GM23338 (cell line): ENCODE results near the gene FBXL2. TPM values are rescaled to one million over a fixed set of nuclear protein-coding genes. Genes with fewer than 3 reads are reported as not detected.

Experiments
- ATAC-seq: fragments of 200-7000 bp; cut with Tn5 transposase; 3 replicates; pipeline ENCODE4 v1.9.1; 2020
- DNase-seq: peaks from one replicate; pipeline ENCODE4 v3.0.0-alpha.2; 2015; ENCODE audit warnings: low spot score
- H2AFZ ChIP-seq: fragments of 200-600 bp; sonication (generic); 2 replicates; pipeline ENCODE4 v1.8.0; 2016; ENCODE audit warnings: antibody characterized with exemption, mild to moderate bottlenecking, moderate library complexity
- H3F3A ChIP-seq: fragments of 200-600 bp; sonication (generic); replicated peaks from 2 replicates; pipeline ENCODE4 v1.8.0; 2017; ENCODE audit warnings: antibody characterized with exemption, mixed run types, low read depth
- H3K27ac ChIP-seq: fragments of 200-600 bp; sonication (generic); 2 replicates; pipeline ENCODE4 v1.6.1; 2016; ENCODE audit warnings: low read depth
- H3K27me3 ChIP-seq: fragments of 200-600 bp; sonication (generic); 2 replicates; pipeline ENCODE4 v1.8.0; 2016; ENCODE audit warnings: mild to moderate bottlenecking, mixed run types, moderate library complexity; ENCODE audit not compliant: insufficient read depth
- H3K36me3 ChIP-seq: fragments of 200-600 bp; sonication (generic); 2 replicates; pipeline ENCODE4 v1.8.0; 2016; ENCODE audit warnings: mild to moderate bottlenecking; ENCODE audit not compliant: insufficient read depth
- H3K4me1 ChIP-seq: fragments of 200-600 bp; sonication (generic); 2 replicates; pipeline ENCODE4 v1.8.0; 2016; ENCODE audit warnings: mild to moderate bottlenecking, moderate library complexity; ENCODE audit not compliant: insufficient read depth
- H3K4me2 ChIP-seq: fragments of 200-600 bp; sonication (generic); 2 replicates; pipeline ENCODE4 v1.7.1; 2017; ENCODE audit warnings: mixed run types
- H3K4me3 ChIP-seq: fragments of 200-600 bp; sonication (generic); 2 replicates; pipeline ENCODE4 v1.6.1; 2016; ENCODE audit warnings: mixed run types
- H3K79me2 ChIP-seq: fragments of 200-600 bp; sonication (generic); replicated peaks from 2 replicates; pipeline ENCODE4 v1.8.0; 2017; ENCODE audit warnings: mild to moderate bottlenecking; ENCODE audit not compliant: insufficient read depth
- H3K9me2 ChIP-seq: fragments of 200-600 bp; sonication (generic); 2 replicates; pipeline ENCODE4 v1.8.0; 2017; ENCODE audit not compliant: insufficient read depth
- H4K20me1 ChIP-seq: fragments of 200-600 bp; sonication (generic); replicated peaks from 2 replicates; pipeline ENCODE4 v1.8.0; 2017; ENCODE audit warnings: mild to moderate bottlenecking; ENCODE audit not compliant: insufficient read depth
- H3K27ac Mint-ChIP-seq: 2 replicates; pipeline ENCODE4 v1.8.0; 2020; ENCODE audit warnings: inconsistent platforms, mild to moderate bottlenecking, moderate library complexity, mixed read lengths
- H3K27me3 Mint-ChIP-seq: 3 replicates; pipeline ENCODE4 v1.8.0; 2022; ENCODE audit warnings: low read depth, mild to moderate bottlenecking, moderate library complexity, mixed read lengths, inconsistent platforms; ENCODE audit not compliant: insufficient read depth, poor library complexity
- H3K36me3 Mint-ChIP-seq: 3 replicates; pipeline ENCODE4 v1.8.0; 2021; ENCODE audit warnings: low read depth, mild to moderate bottlenecking, inconsistent platforms, moderate library complexity, mixed read lengths
- H3K4me1 Mint-ChIP-seq: 3 replicates; pipeline ENCODE4 v1.8.0; 2020; ENCODE audit warnings: mild to moderate bottlenecking, inconsistent platforms, mixed read lengths
- H3K4me3 Mint-ChIP-seq: 3 replicates; pipeline ENCODE4 v1.8.0; 2021; ENCODE audit warnings: moderate library complexity, mild to moderate bottlenecking, inconsistent platforms, mixed read lengths
- H3K9me3 Mint-ChIP-seq: 3 replicates; pipeline ENCODE4 v1.8.0; 2020; ENCODE audit warnings: moderate library complexity, mild to moderate bottlenecking, inconsistent platforms, mixed read lengths
- CREB1 ChIP-seq: fragments of 250-450 bp; sonication (Bioruptor Pico); IDR thresholded peaks from 2 replicates; pipeline ENCODE4 v1.5.0; 2020; ENCODE audit warnings: low read depth, mild to moderate bottlenecking, moderate library complexity
- REST ChIP-seq: IDR thresholded peaks from one replicate; pipeline ENCODE4 v1.6.1; 2018; ENCODE audit warnings: antibody characterized with exemption; ENCODE audit not compliant: unreplicated experiment
- ZNF114 ChIP-seq: fragments of 250-450 bp; sonication (Bioruptor Pico); IDR thresholded peaks from 2 replicates; pipeline ENCODE4 v1.5.0; 2020; ENCODE audit warnings: mild to moderate bottlenecking, moderate library complexity
- ZNF331 ChIP-seq: fragments of 250-450 bp; sonication (Bioruptor Pico); IDR thresholded peaks from 2 replicates; pipeline ENCODE4 v1.5.0; 2020; ENCODE audit warnings: low read depth, mild to moderate bottlenecking, moderate library complexity
- polyA plus RNA-seq: library from polyadenylated mRNA; unstranded; fragments of >200 nt; fragmentation: Nextera tagmentation; extraction: Ambion mirVana; gene quantifications from 2 replicates; pipeline ENCODE4 v1.2.1, GENCODE V29; 2016
- total RNA-seq: library from RNA; depleted of rRNA; stranded (reverse); fragments of >200 nt; shearing (Covaris generic); gene quantifications from 2 replicates; pipeline ENCODE4 v1.2.3, GENCODE V29; 2014
- TF ChIP-seq, protein P1 (sequence below): fragments of 250-450 bp; sonication (Bioruptor Pico); IDR thresholded peaks from 2 replicates; pipeline ENCODE4 v1.5.0; 2020; ENCODE audit warnings: mild to moderate bottlenecking, moderate library complexity

Gene FBXL2
- total and polyA plus RNA-seq, 2 experiments from 2014 or later: 2.8 to 5.7 TPM

- Histone ChIP-seq H3K4me2 (peak overlapping the region; percentile 17; the same call in 1 of the 2 replicates), H3K9me2 (no peaks in the 10 kb centered on the region), H3K27me3 (no peaks in the 10 kb centered on the region), H3K36me3 (peaks cover 5% of the 10 kb centered on the region; the same call in 1 of the 2 replicates), H3K4me3 (no peak overlapping the region), H4K20me1 (peaks cover 33% of the 10 kb centered on the region), H3F3A (no peaks in the 10 kb centered on the region), H3K27ac (no peak overlapping the region), H3K79me2 (peaks cover 93% of the 10 kb centered on the region), H3K4me1 (peaks cover 53% of the 10 kb centered on the region), H2AFZ (no peak overlapping the region)
- ATAC-seq: no peak
- no peak overlapping the region; the same call in 1 of the 2 replicates for H3K27ac Mint-ChIP-seq
- H3K4me3 Mint-ChIP-seq: peak overlapping the region; percentile 31; the same call in 2 of the 3 replicates
- DNase-seq: no peak
- H3K27me3 Mint-ChIP-seq: peaks cover 10% of the 10 kb centered on the region
- no peaks in the 10 kb centered on the region for H3K9me3 Mint-ChIP-seq
- TF ChIP-seq REST (no peak), ZNF114 (CRISPR knock-in tag) (no peak), CREB1 (no peak), ZNF331 (CRISPR knock-in tag) (no peak)
- TF ChIP-seq, protein P1, sequence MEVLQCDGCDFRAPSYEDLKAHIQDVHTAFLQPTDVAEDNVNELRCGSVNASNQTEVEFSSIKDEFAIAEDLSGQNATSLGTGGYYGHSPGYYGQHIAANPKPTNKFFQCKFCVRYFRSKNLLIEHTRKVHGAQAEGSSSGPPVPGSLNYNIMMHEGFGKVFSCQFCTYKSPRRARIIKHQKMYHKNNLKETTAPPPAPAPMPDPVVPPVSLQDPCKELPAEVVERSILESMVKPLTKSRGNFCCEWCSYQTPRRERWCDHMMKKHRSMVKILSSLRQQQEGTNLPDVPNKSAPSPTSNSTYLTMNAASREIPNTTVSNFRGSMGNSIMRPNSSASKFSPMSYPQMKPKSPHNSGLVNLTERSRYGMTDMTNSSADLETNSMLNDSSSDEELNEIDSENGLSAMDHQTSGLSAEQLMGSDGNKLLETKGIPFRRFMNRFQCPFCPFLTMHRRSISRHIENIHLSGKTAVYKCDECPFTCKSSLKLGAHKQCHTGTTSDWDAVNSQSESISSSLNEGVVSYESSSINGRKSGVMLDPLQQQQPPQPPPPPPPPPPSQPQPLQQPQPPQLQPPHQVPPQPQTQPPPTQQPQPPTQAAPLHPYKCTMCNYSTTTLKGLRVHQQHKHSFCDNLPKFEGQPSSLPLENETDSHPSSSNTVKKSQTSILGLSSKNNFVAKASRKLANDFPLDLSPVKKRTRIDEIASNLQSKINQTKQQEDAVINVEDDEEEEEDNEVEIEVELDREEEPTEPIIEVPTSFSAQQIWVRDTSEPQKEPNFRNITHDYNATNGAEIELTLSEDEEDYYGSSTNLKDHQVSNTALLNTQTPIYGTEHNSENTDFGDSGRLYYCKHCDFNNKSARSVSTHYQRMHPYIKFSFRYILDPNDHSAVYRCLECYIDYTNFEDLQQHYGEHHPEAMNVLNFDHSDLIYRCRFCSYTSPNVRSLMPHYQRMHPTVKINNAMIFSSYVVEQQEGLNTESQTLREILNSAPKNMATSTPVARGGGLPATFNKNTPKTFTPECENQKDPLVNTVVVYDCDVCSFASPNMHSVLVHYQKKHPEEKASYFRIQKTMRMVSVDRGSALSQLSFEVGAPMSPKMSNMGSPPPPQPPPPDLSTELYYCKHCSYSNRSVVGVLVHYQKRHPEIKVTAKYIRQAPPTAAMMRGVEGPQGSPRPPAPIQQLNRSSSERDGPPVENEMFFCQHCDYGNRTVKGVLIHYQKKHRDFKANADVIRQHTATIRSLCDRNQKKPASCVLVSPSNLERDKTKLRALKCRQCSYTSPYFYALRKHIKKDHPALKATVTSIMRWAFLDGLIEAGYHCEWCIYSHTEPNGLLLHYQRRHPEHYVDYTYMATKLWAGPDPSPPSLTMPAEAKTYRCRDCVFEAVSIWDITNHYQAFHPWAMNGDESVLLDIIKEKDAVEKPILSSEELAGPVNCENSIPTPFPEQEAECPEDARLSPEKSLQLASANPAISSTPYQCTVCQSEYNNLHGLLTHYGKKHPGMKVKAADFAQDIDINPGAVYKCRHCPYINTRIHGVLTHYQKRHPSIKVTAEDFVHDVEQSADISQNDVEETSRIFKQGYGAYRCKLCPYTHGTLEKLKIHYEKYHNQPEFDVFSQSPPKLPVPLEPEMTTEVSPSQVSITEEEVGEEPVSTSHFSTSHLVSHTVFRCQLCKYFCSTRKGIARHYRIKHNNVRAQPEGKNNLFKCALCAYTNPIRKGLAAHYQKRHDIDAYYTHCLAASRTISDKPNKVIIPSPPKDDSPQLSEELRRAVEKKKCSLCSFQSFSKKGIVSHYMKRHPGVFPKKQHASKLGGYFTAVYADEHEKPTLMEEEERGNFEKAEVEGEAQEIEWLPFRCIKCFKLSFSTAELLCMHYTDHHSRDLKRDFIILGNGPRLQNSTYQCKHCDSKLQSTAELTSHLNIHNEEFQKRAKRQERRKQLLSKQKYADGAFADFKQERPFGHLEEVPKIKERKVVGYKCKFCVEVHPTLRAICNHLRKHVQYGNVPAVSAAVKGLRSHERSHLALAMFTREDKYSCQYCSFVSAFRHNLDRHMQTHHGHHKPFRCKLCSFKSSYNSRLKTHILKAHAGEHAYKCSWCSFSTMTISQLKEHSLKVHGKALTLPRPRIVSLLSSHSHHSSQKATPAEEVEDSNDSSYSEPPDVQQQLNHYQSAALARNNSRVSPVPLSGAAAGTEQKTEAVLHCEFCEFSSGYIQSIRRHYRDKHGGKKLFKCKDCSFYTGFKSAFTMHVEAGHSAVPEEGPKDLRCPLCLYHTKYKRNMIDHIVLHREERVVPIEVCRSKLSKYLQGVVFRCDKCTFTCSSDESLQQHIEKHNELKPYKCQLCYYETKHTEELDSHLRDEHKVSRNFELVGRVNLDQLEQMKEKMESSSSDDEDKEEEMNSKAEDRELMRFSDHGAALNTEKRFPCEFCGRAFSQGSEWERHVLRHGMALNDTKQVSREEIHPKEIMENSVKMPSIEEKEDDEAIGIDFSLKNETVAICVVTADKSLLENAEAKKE: no peak
- peaks cover 42% of the 10 kb centered on the region for H3K36me3 Mint-ChIP-seq
- H3K4me1 Mint-ChIP-seq: peaks cover 60% of the 10 kb centered on the region
Measured at GRCh38 chr3:33425453-33425852, 148.2 kb downstream of the FBXL2 start.
